ENCODE data around the gene PHKB.
"Not testable (repeated sequence)": the region's sequence is repeated elsewhere in the genome, so short reads cannot be mapped to it uniquely, and the experiment has no call there.

DNA sequence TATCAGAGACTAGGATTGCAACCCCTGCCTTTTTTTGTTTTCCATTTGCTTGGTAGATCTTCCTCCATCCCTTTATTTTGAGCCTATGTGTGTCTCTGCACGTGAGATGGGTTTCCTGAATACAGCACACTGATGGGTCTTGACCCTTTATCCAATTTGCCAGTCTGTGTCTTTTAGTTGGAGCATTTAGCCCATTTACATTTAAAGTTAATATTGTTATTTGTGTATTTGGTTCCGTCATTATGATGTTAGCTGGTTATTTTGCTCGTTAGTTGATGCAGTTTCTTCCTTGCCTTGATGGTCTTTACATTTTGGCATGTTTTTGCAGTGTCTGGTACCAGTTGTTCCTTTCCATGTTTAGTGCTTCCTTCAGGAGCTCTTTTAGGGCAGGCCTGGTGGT is 220.4 kb downstream of the PHKB start:
- not testable (repeated sequence) for TF ChIP-seq POLR2A (IDR thresholded peaks at IDR 0.05; ENCODE audit: low read depth, low read length); TAF1 (IDR thresholded peaks at IDR 0.05; ENCODE audit: borderline replicate concordance, low read depth, low read length)

Data from GM12892 (cell line).